Choroid plexus epithelial cell (primary cell): ENCODE results near the gene ADNP2.

Experiments
- DNase-seq: peaks from one replicate; pipeline ENCODE4 v3.0.0-alpha.2; 2010; ENCODE audit warnings: low read depth
- H3K4me3 ChIP-seq: 2 replicates; pipeline ENCODE4 v1.5.1; 2011; ENCODE audit warnings: low read depth, mild to moderate bottlenecking, control low read depth, low read length, moderate library complexity
- TF ChIP-seq, protein P1 (sequence below): conservative IDR thresholded peaks from 2 replicates; pipeline ENCODE4 v1.5.1; 2011; ENCODE audit warnings: low read depth, mild to moderate bottlenecking, control low read depth, inconsistent platforms, low read length, moderate library complexity

ADNP2 gene

DNA sequence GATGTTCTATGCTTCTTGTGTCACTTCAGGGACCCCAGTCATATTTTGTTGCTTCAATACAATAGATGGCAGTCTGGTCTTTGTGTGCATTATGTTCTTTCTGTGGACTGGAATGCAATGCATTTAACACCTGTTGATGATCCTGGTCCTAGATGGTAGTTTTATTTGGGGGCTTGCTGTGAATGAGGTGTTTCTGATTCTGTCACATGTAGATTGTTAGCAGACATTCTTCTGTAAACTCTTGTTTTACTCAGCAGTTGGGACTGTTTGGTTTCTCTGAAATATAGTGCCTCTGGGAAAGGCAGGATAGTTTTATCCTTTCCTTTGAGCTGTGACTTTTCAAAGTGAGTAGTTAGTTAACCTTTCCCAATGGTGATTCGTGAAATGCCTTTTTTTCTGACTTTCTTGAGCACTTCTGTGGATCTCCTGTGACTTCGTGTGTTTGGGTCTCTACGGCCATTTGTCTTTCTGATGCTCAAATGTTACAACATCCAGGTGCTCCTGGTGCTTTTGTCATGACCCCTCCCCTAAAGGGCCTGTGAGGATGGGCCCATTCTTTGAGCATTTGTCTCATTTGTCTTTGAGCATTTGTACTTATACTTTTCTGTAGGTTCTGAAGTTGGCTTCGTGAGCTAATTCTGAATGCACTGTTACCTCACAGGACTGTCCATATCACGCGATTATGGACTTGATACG, 20.8 kb downstream of the ADNP2 start:
- H3K4me3 ChIP-seq = no peak overlapping the region
- DNase-seq = no peak
- TF ChIP-seq, protein P1, sequence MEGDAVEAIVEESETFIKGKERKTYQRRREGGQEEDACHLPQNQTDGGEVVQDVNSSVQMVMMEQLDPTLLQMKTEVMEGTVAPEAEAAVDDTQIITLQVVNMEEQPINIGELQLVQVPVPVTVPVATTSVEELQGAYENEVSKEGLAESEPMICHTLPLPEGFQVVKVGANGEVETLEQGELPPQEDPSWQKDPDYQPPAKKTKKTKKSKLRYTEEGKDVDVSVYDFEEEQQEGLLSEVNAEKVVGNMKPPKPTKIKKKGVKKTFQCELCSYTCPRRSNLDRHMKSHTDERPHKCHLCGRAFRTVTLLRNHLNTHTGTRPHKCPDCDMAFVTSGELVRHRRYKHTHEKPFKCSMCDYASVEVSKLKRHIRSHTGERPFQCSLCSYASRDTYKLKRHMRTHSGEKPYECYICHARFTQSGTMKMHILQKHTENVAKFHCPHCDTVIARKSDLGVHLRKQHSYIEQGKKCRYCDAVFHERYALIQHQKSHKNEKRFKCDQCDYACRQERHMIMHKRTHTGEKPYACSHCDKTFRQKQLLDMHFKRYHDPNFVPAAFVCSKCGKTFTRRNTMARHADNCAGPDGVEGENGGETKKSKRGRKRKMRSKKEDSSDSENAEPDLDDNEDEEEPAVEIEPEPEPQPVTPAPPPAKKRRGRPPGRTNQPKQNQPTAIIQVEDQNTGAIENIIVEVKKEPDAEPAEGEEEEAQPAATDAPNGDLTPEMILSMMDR = no peak

DNA sequence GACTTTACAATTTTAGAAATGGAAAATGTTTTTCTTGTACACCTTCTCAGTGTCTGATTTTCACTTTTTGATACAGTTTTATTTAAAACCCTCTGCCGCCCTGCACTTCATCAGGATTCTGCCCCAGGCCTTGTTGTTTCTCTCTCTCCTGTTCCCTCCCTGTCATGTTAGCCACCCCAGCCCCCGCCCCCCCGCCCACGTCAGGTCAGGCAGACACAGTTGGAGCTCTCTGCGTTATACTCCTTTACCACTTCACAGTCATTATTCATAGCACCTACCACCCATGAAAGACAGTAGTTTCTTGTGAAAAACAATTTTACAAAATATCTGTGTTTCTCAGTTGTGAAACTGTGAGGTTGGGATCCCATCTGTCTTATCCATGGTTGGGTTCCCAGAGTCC, 21.5 kb downstream of the ADNP2 start:
- no peak overlapping the region for H3K4me3 ChIP-seq
- DNase-seq = no peak
- TF ChIP-seq, protein P1 = no peak

DNA sequence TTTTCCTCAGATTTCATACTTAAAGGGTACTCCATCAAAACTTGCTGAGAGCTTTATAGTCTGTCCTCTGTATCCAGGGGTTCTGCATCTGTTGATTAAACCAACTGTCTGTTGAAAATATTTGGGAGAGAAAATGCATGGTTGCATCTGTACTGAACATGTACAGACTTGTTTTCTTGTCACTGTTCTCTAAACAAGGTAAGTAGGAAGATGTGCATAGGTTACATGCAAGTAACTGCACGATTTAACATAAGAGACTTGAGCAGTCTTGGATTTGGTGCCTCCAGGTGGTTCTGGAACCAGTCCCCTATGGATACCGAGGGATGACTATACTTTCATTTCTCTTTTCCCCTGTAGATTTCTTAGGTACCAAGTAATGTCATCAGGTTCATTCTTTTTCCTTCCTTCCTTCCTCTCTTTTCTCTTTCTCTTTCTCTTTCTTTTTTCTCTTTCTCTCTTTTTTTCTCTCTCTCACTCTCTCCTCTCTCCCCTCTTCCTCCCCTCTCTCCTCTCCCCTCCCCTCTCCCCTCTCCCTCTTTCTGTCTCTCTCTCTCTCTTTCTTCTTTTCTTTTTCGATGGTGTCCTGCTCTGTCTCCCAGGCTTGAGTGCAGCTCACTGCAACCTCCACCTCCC, 23.2 kb downstream of the ADNP2 start:
- DNase-seq = no peak
- TF ChIP-seq, protein P1 = no peak
- H3K4me3 ChIP-seq = no peak overlapping the region

DNA sequence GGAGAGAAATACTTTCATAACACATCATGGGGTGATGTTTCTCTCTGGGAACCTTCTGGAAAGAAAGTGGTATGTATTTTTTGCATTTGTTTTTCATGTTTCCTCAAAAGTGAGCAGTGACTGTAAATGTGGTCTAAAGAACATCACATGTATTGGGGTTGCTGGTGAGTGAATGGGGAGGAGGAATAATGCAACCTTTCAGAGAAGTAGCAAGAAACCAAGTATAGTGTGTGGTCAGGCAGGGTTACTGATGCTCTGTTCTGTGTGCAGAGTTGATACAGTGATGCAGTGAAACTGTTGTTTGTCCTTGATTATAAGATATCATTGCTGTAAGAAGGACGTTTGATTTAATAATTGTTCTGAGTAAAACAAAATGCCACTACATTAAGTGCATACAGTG, 24.1 kb downstream of the ADNP2 start:
- DNase-seq = no peak
- no peak overlapping the region for H3K4me3 ChIP-seq
- TF ChIP-seq, protein P1 = no peak

DNA sequence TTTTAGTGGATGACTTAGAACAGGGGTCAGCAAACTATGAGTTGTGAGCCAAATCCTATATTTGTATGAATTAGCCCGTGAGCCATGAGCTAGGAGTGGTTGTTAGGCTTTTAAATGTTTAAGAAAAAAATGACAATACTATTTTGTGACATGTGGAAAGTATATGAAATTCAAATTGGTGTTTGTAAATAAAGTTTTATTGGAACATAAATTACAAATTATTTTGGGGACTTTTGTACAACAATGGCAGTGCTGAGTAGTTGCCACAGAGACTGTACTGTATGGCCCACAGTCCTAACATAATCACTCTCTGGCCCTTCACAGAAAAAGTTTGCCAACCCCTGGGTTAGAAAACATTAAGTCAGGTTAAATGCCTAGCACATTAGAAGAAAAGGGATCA, 26.1 kb downstream of the ADNP2 start:
- TF ChIP-seq, protein P1 = no peak
- no peak overlapping the region for H3K4me3 ChIP-seq
- no peak for DNase-seq

DNA sequence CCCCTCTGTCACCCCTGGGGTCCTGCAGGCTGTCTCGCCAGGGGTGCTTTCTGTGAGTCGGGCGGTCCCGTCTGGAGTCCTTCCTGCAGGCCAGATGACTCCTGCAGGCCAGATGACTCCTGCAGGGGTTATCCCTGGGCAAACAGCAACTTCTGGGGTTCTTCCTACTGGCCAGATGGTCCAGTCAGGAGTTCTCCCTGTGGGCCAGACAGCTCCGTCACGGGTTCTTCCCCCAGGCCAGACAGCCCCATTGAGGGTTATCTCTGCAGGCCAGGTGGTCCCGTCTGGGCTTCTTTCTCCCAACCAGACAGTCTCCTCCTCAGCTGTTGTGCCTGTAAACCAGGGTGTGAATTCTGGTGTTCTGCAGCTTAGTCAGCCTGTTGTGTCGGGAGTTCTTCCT, 27.6 kb downstream of the ADNP2 start:
- DNase-seq = no peak
- H3K4me3 ChIP-seq = no peak overlapping the region
- TF ChIP-seq, protein P1 = no peak

DNA sequence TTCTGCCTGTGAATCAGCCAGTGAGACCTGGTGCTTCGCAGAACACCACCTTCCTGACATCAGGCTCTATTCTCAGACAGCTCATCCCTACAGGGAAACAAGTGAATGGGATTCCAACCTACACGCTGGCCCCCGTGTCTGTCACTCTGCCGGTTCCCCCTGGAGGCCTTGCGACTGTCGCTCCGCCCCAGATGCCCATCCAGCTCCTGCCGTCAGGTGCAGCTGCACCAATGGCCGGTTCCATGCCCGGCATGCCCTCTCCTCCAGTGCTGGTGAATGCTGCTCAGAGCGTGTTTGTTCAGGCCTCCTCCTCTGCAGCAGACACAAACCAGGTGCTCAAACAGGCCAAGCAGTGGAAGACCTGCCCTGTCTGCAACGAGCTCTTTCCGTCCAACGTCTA, 28.1 kb downstream of the ADNP2 start:
- no peak overlapping the region for H3K4me3 ChIP-seq
- DNase-seq = no peak
- TF ChIP-seq, protein P1 = no peak
